ENCODE results near the gene BCL2L12. TPM values are rescaled to one million over a fixed set of nuclear protein-coding genes. Genes with fewer than 3 reads are reported as not detected.

Gene BCL2L12
- total and polyA plus RNA-seq, 4 donors = 1.6 to 15.7 (median 6.8) TPM

GRCh38 chr19:49692147-49692506 is 26.4 kb downstream of the BCL2L12 start:
- H3K9me3 ChIP-seq (ENCODE audit: control insufficient read depth in 4 of 4, low read length in 3 of 4) = no peaks in the 10 kb centered on the region
- DNase-seq (ENCODE audit: low spot score) = no peak
- 75% methylated on average over 16 of the region's 16 CpGs for WGBS
- H3K4me1 ChIP-seq (ENCODE audit: control insufficient read depth in 4 of 4, insufficient read depth in 4 of 4, low read length in 3 of 4) = peaks cover 3 to 29% (median 16%) of the 10 kb centered on the region in 4 donors
- no peak for TF ChIP-seq ATF3 (IDR thresholded peaks at IDR 0.05)
- TF ChIP-seq JUND (IDR thresholded peaks at IDR 0.05) = no peak
- no peak for TF ChIP-seq TAF1 (conservative IDR thresholded peaks at IDR 0.05)
- no peak for TF ChIP-seq YY1 (IDR thresholded peaks at IDR 0.05)
- TF ChIP-seq REST (IDR thresholded peaks at IDR 0.05) = no peak
- TF ChIP-seq CTCF (IDR thresholded peaks at IDR 0.05; ENCODE audit: low read depth, low read length, missing input control) = no peak
- TF ChIP-seq MAX (IDR thresholded peaks at IDR 0.05) = no peak
- no peak for TF ChIP-seq EGR1 (IDR thresholded peaks at IDR 0.05; ENCODE audit: low read depth in 2 of 2)
- TF ChIP-seq GABPA (IDR thresholded peaks at IDR 0.05 in 1 of 2, conservative IDR thresholded peaks at IDR 0.05 in 1 of 2) = no peak
- no peak for TF ChIP-seq ZBTB33 (IDR thresholded peaks at IDR 0.05)
- no peak for TF ChIP-seq NR2F2 (IDR thresholded peaks at IDR 0.05)
- TF ChIP-seq HNF4A (conservative IDR thresholded peaks at IDR 0.05) = no peak
- no peak for TF ChIP-seq SP1 (IDR thresholded peaks at IDR 0.05)
- no peak for TF ChIP-seq FOXA1 (IDR thresholded peaks at IDR 0.05)
- TF ChIP-seq RAD21 (IDR thresholded peaks at IDR 0.05) = no peak
- no peak for TF ChIP-seq RXRA (IDR thresholded peaks at IDR 0.05)
- TF ChIP-seq HNF4G (IDR thresholded peaks at IDR 0.05) = no peak
- H3K9ac ChIP-seq (ENCODE audit: low read depth in 1 of 2, low read length in 2 of 2) = no peak overlapping the region
- H3K27ac ChIP-seq (ENCODE audit: low read depth in 1 of 2, low read length in 2 of 2) = no peak overlapping the region
- H3K4me3 ChIP-seq (ENCODE audit: low read depth in 1 of 3, low read length in 3 of 3) = no peak overlapping the region
- H3K27me3 ChIP-seq (ENCODE audit: control insufficient read depth in 4 of 4, insufficient read depth in 4 of 4, low read length in 3 of 4) = no peaks in the 10 kb centered on the region
- peaks cover 0 to 8% (median 2%) of the 10 kb centered on the region in 4 donors for H3K36me3 ChIP-seq (ENCODE audit: control insufficient read depth in 4 of 4, insufficient read depth in 3 of 4, low read depth in 1 of 4, low read length in 3 of 4)

- H3K4me1 ChIP-seq (ENCODE audit: control insufficient read depth in 4 of 4, insufficient read depth in 4 of 4, low read length in 3 of 4) = peaks cover 0 to 6% (median 0%) of the 10 kb centered on the region in 4 donors
- H3K27ac ChIP-seq (ENCODE audit: low read depth in 1 of 2, low read length in 2 of 2) = no peak overlapping the region
- no peak for DNase-seq (ENCODE audit: low spot score)
- TF ChIP-seq GABPA (IDR thresholded peaks at IDR 0.05 in 1 of 2, conservative IDR thresholded peaks at IDR 0.05 in 1 of 2) = no peak
- H3K4me3 ChIP-seq (ENCODE audit: low read depth in 1 of 3, low read length in 3 of 3) = no peak overlapping the region
- H3K27me3 ChIP-seq (ENCODE audit: control insufficient read depth in 4 of 4, insufficient read depth in 4 of 4, low read length in 3 of 4) = no peaks in the 10 kb centered on the region
- no peak overlapping the region for H3K9ac ChIP-seq (ENCODE audit: low read depth in 1 of 2, low read length in 2 of 2)
- no peaks in the 10 kb centered on the region for H3K36me3 ChIP-seq (ENCODE audit: control insufficient read depth in 4 of 4, insufficient read depth in 3 of 4, low read depth in 1 of 4, low read length in 3 of 4)
- WGBS = 85% methylated on average over 6 of the region's 6 CpGs
- H3K9me3 ChIP-seq (ENCODE audit: control insufficient read depth in 4 of 4, low read length in 3 of 4) = no peaks in the 10 kb centered on the region
These were observed 30.4 kb downstream of the BCL2L12 start for GRCh38 chr19:49696115-49696514.
